ENCODE results near the gene SEC31B.
A peak's percentile ranks its signal among the peaks of the same experiment; 100 is the strongest.

Gene SEC31B

DNA sequence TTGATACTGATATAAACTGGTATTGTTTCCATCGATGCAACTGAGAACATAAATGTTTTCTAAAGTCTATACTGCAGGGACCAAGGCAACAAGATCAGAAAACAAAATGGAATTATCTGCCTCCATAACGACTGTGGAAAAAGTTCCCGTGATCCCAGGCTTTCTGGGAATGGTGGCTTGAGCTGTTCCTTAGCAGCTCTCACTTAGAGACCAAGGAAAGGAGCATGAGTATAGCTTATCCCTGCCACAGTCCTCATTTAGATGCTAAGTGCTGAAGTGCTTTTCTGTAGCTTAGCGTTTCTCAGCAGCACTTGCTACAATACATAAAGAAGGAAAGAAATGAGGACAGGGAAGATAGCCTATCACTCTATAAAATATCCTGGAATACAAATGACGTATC is 51.3 kb downstream of the SEC31B start:
- Mint-ChIP-seq H3K36me3 (ENCODE audit: low read depth) (no peaks in the 10 kb centered on the region), H3K9me3 (no peaks in the 10 kb centered on the region), H3K4me3 (no peak overlapping the region), H3K4me1 (ENCODE audit: low read depth) (no peaks in the 10 kb centered on the region), H3K27ac (no peak overlapping the region), H3K27me3 (no peaks in the 10 kb centered on the region)

- no peaks in the 10 kb centered on the region for H3K4me1 Mint-ChIP-seq (ENCODE audit: low read depth)
- no peaks in the 10 kb centered on the region for H3K9me3 Mint-ChIP-seq
- peaks cover 5% of the 10 kb centered on the region for H3K27me3 Mint-ChIP-seq
- H3K27ac Mint-ChIP-seq: no peak within 1 kb of the TSS
- H3K4me3 Mint-ChIP-seq: no peak within 1 kb of the TSS
- no peaks in the 10 kb centered on the region for H3K36me3 Mint-ChIP-seq (ENCODE audit: low read depth)
Observed at GRCh38 chr10:100462709-100463108, 57.0 kb downstream of the SEC31B start, which contains the start of gene WNT8B. Gene WNT8B (plus strand): TSS chr10:100463009. CDS start chr10:100463169, 160 bp downstream.

DNA sequence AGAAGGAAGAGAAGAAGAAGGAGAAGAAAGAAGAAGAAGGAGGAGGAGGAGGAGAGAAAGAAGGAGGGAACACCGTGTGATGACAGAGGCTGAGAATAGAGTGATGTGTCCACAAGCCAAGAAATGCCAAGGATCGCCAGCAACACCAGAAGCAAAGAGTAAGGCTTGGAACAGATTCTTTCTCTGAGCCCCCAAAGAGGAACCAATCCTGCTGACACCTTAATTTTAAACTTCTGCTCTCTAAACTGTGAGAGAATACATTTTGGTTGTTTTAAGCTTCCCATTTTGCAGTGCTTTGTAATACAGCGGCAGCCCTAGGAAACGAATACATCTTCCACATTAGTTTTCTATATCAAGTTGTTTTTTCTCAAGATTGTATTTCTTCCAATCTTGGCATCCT is 70.7 kb downstream of the SEC31B start:
- Mint-ChIP-seq H3K27ac (no peak overlapping the region), H3K27me3 (peaks cover 6% of the 10 kb centered on the region), H3K4me1 (ENCODE audit: low read depth) (no peaks in the 10 kb centered on the region), H3K4me3 (no peak overlapping the region), H3K36me3 (ENCODE audit: low read depth) (no peaks in the 10 kb centered on the region), H3K9me3 (no peaks in the 10 kb centered on the region)

GRCh38 chr10:100447663-100448062 is 72.0 kb downstream of the SEC31B start:
- no peaks in the 10 kb centered on the region for H3K9me3 Mint-ChIP-seq
- H3K36me3 Mint-ChIP-seq (ENCODE audit: low read depth): no peaks in the 10 kb centered on the region
- no peak overlapping the region for H3K27ac Mint-ChIP-seq
- no peaks in the 10 kb centered on the region for H3K4me1 Mint-ChIP-seq (ENCODE audit: low read depth)
- peaks cover 6% of the 10 kb centered on the region for H3K27me3 Mint-ChIP-seq
- no peak overlapping the region for H3K4me3 Mint-ChIP-seq

- Mint-ChIP-seq H3K27ac (peak overlapping the region; percentile 34), H3K4me1 (ENCODE audit: low read depth) (no peaks in the 10 kb centered on the region), H3K4me3 (no peak overlapping the region), H3K9me3 (no peaks in the 10 kb centered on the region), H3K27me3 (no peaks in the 10 kb centered on the region), H3K36me3 (ENCODE audit: low read depth) (no peaks in the 10 kb centered on the region)
Observed at GRCh38 chr10:100446130-100446761, 73.4 kb downstream of the SEC31B start.

- H3K4me1 Mint-ChIP-seq (ENCODE audit: low read depth): no peaks in the 10 kb centered on the region
- no peaks in the 10 kb centered on the region for H3K9me3 Mint-ChIP-seq
- no peaks in the 10 kb centered on the region for H3K27me3 Mint-ChIP-seq
- H3K36me3 Mint-ChIP-seq (ENCODE audit: low read depth): no peaks in the 10 kb centered on the region
- no peak overlapping the region for H3K4me3 Mint-ChIP-seq
- no peak overlapping the region for H3K27ac Mint-ChIP-seq
Observed at GRCh38 chr10:100442548-100442947, 77.1 kb downstream of the SEC31B start.

- Mint-ChIP-seq H3K27ac (no peak overlapping the region), H3K9me3 (no peaks in the 10 kb centered on the region)
Observed at GRCh38 chr10:100438674-100439315, 80.9 kb downstream of the SEC31B start.

More at GRCh38 chr10:100438674-100439315, 80.9 kb downstream of the SEC31B start:
- Mint-ChIP-seq H3K4me1 (ENCODE audit: low read depth) (no peaks in the 10 kb centered on the region), H3K4me3 (no peak overlapping the region), H3K27me3 (no peaks in the 10 kb centered on the region), H3K36me3 (ENCODE audit: low read depth) (no peaks in the 10 kb centered on the region)
